Ishikawa (cell line): Measurements from ENCODE around the gene ARHGEF17.

Experiments
- CEBPB ChIP-seq: IDR thresholded peaks from 2 replicates; pipeline ENCODE4 v1.6.1; 2012
- CREB1 ChIP-seq: IDR thresholded peaks from 2 replicates; pipeline ENCODE4 v1.6.1; 2012; ENCODE audit warnings: low read depth
- EGR1 ChIP-seq: IDR thresholded peaks from 2 replicates; pipeline ENCODE4 v1.6.1; 2012
- EP300 ChIP-seq: IDR thresholded peaks from 2 replicates; pipeline ENCODE4 v1.6.1; 2012; ENCODE audit warnings: borderline replicate concordance
- FOXM1 ChIP-seq: IDR thresholded peaks from 2 replicates; pipeline ENCODE4 v1.6.1; 2012; ENCODE audit warnings: low read depth, borderline replicate concordance
- MAX ChIP-seq: IDR thresholded peaks from 2 replicates; pipeline ENCODE4 v1.6.1; 2012
- NFIC ChIP-seq: IDR thresholded peaks from 2 replicates; pipeline ENCODE4 v1.6.1; 2012
- RAD21 ChIP-seq: IDR thresholded peaks from 2 replicates; pipeline ENCODE4 v1.6.1; 2012; ENCODE audit warnings: low read depth
- TAF1 ChIP-seq: IDR thresholded peaks from 2 replicates; pipeline ENCODE4 v1.6.1; 2012; ENCODE audit warnings: low read depth, mild to moderate bottlenecking
- TCF12 ChIP-seq: IDR thresholded peaks from 2 replicates; pipeline ENCODE4 v1.6.1; 2012; ENCODE audit warnings: low read depth
- TEAD4 ChIP-seq: IDR thresholded peaks from 2 replicates; pipeline ENCODE4 v1.6.1; 2012
- USF1 ChIP-seq: IDR thresholded peaks from 2 replicates; pipeline ENCODE4 v1.6.1; 2012
- YY1 ChIP-seq: IDR thresholded peaks from 2 replicates; pipeline ENCODE4 v1.6.1; 2012; ENCODE audit warnings: low read depth
- ZBTB7A ChIP-seq: IDR thresholded peaks from 2 replicates; pipeline ENCODE4 v1.6.1; 2012; ENCODE audit warnings: low read depth
- TF ChIP-seq, protein P1 (sequence below): IDR thresholded peaks from 2 replicates; pipeline ENCODE4 v1.6.1; 2012; ENCODE audit warnings: low read depth, mild to moderate bottlenecking

ARHGEF17 gene

GRCh38 chr11:73401924-73402833 is 94.1 kb downstream of the ARHGEF17 start:
- no peak for TF ChIP-seq EP300
- TF ChIP-seq, protein P1, sequence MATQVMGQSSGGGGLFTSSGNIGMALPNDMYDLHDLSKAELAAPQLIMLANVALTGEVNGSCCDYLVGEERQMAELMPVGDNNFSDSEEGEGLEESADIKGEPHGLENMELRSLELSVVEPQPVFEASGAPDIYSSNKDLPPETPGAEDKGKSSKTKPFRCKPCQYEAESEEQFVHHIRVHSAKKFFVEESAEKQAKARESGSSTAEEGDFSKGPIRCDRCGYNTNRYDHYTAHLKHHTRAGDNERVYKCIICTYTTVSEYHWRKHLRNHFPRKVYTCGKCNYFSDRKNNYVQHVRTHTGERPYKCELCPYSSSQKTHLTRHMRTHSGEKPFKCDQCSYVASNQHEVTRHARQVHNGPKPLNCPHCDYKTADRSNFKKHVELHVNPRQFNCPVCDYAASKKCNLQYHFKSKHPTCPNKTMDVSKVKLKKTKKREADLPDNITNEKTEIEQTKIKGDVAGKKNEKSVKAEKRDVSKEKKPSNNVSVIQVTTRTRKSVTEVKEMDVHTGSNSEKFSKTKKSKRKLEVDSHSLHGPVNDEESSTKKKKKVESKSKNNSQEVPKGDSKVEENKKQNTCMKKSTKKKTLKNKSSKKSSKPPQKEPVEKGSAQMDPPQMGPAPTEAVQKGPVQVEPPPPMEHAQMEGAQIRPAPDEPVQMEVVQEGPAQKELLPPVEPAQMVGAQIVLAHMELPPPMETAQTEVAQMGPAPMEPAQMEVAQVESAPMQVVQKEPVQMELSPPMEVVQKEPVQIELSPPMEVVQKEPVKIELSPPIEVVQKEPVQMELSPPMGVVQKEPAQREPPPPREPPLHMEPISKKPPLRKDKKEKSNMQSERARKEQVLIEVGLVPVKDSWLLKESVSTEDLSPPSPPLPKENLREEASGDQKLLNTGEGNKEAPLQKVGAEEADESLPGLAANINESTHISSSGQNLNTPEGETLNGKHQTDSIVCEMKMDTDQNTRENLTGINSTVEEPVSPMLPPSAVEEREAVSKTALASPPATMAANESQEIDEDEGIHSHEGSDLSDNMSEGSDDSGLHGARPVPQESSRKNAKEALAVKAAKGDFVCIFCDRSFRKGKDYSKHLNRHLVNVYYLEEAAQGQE: no peak
- no peak for TF ChIP-seq CEBPB
- no peak for TF ChIP-seq EGR1
- TF ChIP-seq RAD21: no peak
- TF ChIP-seq MAX: no peak
- TF ChIP-seq YY1: no peak
- no peak for TF ChIP-seq NFIC
- TF ChIP-seq TCF12: no peak
- no peak for TF ChIP-seq ZBTB7A
- TF ChIP-seq TEAD4: no peak
- TF ChIP-seq FOXM1: no peak
- no peak for TF ChIP-seq TAF1
- no peak for TF ChIP-seq USF1
- no peak for TF ChIP-seq CREB1

GRCh38 chr11:73402834-73403185 is 94.7 kb downstream of the ARHGEF17 start:
- TF ChIP-seq TAF1: no peak
- no peak for TF ChIP-seq FOXM1
- no peak for TF ChIP-seq CEBPB
- no peak for TF ChIP-seq YY1
- no peak for TF ChIP-seq TEAD4
- TF ChIP-seq MAX: no peak
- no peak for TF ChIP-seq USF1
- no peak for TF ChIP-seq TCF12
- no peak for TF ChIP-seq EGR1
- TF ChIP-seq, protein P1: no peak
- TF ChIP-seq RAD21: no peak
- TF ChIP-seq EP300: no peak
- TF ChIP-seq CREB1: no peak
- no peak for TF ChIP-seq NFIC
- no peak for TF ChIP-seq ZBTB7A

- TF ChIP-seq ZBTB7A (no peak), TCF12 (no peak), YY1 (no peak), TEAD4 (no peak)
Observed at GRCh38 chr11:73403541-73403940, 95.5 kb downstream of the ARHGEF17 start.

DNA sequence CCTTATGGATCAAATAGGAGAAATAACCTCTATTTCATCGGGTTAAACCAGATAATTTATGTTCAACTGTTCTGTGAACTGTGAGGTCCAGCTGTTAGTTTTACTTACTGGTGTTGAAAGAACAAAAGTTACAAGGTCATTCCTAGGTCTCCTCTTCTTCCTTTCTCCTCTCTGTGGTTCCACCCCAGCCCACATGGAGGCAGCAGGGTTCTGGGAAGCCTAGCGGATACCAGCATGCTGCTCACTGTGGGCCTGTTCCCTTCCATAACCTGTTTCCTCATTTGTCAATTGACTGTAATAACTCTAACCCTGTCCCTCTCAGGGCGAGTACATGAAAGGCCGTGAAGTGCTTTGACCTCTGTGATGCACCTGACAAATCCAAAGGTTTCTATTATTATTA is 96.0 kb downstream of the ARHGEF17 start:
- no peak for TF ChIP-seq CEBPB
- no peak for TF ChIP-seq TAF1
- TF ChIP-seq, protein P1: no peak
- TF ChIP-seq RAD21: peak; percentile 70
